Measurements from ENCODE around the gene NSD1.

Gene NSD1

DNA sequence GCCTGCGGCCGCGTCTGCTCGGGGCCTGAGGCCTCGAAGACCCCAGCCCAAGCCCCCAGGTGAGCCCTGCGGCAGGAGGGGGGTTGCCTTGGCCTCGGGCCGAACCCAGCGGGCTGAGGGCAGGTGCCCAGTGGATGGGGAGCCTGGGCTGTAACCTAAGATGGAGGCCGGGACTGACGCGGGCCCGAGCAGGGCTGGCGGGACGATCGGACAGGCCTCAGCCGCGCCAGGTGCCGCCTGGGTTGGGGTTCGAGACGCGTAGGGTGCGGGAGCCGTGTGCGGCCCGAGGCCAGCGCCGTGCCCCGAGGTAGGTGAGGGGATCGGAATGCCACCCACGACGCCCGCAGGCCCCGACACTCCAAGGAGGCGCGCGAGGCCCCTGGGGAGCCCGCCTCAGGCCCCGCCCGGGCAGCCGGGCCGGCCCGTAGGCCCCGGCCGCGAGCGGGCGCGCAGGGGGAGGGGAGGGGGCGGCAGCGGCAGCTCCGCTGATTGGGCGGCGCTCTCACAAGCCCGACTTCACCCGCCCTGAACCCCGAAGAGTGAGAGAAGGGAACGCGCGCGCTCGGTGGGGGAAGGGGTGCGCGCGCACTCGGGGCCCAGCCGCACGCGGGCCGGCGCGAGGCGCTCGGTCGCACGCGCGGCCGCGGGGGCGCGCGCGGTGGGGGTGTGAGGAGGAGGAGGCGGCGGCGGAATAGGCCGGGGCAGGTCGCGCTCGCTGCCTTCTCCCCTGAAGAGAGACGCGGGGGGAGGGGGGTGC is at the start of gene NSD1:
NSD1 (plus strand) TSS at position 678 of the 757 bp plus-strand sequence. CDS start 1,331 bp downstream, outside the sequence.
- peak; percentile 70 to 82 for DNase-seq (ENCODE audit: low read depth in 2 of 2, low spot score in 1 of 2)

DNA sequence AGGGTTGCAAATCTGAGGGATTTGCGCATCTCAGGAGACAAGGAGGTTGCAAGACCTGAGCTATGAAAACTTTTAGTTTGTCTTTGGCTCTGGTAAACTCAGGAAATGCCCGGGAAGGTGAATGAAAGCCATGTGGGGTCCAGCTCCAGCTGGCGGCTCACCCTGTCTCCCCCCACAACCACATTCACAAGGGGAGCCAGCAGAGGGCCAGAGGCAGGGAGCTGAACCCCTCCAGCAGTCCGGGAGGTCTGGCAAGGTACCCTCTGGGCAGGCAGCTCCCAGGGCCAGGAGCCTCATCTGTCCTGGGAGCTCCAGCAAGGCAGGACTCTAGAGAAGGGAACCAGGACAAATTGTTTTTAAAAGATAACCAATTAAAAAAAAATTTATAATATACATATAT is 49.4 kb upstream of the NSD1 start:
- no peak for DNase-seq (ENCODE audit: low read depth in 2 of 2, low spot score in 1 of 2)

DNA sequence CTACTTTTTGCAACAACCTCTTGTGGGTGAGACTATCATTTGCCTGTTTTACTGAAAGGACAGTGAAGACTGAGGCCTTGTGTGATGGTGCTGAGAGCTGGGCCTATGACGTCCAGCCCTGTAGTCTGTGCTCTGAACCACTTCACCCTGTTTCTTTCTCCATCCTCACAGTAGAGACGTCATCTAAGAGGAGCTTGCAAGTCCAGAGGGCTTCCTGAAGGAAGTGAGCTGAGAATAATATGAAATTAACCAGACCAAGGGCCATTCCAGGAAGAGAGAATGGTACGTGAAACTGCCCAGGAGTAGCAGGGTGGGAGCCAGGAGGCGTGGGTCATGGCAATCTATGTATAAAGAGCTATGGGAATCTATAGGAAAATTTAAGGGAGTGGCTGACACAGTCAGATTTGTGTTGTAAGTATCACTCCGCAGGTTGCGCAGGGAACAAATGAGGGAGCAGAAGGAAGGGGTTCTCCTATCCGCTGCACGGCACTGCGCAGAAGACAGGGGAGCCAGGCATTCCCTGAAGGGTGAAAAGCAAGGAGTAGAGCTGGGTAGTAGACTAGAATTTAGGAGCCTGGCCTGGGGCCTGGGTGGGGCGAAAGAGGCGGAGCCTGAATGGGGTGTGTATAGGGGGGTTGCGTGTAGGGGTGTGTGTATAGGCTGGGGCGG is 47.5 kb upstream of the NSD1 start:
- no peak for DNase-seq (ENCODE audit: low read depth in 2 of 2, low spot score in 1 of 2)

DNA sequence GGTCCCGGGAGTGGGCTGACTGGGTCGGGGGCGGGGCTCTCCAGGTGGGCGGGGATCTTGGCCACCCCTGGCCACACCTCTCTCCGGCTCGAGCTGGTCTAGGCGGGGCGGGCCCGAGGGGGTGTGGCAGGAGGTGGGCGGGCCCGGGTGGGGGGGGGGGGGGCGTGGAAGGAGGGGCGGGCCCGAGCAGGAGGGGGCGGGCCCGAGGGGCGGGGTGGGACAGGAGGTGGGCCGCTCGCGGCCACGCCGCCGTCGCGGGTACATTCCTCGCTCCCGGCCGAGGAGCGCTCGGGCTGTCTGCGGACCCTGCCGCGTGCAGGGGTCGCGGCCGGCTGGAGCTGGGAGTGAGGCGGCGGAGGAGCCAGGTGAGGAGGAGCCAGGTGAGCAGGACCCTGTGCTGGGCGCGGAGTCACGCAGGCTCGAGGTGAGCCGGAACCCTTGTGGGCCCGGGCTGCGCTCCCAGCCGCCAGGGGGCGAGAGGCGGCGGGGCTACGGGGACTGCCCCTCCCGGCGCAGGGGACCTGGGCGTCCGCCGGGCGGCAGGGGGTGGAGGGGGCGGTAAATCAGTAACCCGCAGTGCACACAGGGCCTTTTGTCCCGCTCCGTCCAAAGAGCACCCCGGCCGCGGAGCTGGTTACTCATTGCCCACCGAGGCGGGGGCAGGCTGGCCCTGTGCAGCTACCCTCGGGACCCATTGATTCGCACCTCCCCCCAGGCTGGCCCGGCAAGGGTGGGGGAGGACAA is 46.7 kb upstream of the NSD1 start, which contains the start of gene FGFR4:
FGFR4 (plus strand) TSS at position 262 of the 744 bp plus-strand sequence. CDS start 2,688 bp downstream, outside the sequence.
- DNase-seq (ENCODE audit: low read depth in 2 of 2, low spot score in 1 of 2): peak; percentile 3 to 32

GRCh38 chr5:177087398-177088005 is 46.1 kb upstream of the NSD1 start:
- DNase-seq (ENCODE audit: low read depth in 2 of 2, low spot score in 1 of 2): no peak

- DNase-seq (ENCODE audit: low read depth in 2 of 2, low spot score in 1 of 2): no peak
Observed at GRCh38 chr5:177089127-177089526, 44.4 kb upstream of the NSD1 start.

- no peak for DNase-seq (ENCODE audit: low read depth in 2 of 2, low spot score in 1 of 2)
Observed at GRCh38 chr5:177089825-177090641, 43.5 kb upstream of the NSD1 start.

GRCh38 chr5:177090813-177091212 is 42.8 kb upstream of the NSD1 start:
- no peak for DNase-seq (ENCODE audit: low read depth in 2 of 2, low spot score in 1 of 2)

DNA sequence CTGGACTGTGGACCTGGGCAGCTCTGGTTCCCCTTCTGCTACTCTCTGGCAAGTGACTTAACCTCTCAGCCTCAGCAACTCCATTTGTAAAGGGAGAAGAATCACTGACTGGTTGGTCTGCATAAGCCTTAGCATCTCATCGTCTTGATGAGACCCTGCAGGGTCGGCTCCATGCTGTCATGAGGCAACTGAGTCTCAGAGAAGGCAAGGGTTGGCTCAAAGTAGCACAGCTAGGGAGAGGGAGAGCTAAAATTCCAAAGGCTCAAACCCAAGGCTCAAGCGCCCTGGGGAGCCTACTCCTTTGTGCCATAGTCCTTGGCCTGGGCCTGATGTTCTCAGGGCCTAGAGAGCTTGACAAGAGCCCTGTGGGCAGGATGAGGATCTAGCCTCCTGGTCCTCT is 42.3 kb upstream of the NSD1 start:
- DNase-seq (ENCODE audit: low read depth in 2 of 2, low spot score in 1 of 2): no peak

- no peak for DNase-seq (ENCODE audit: low read depth in 2 of 2, low spot score in 1 of 2)
Observed at GRCh38 chr5:177092178-177093081, 41.1 kb upstream of the NSD1 start.

DNA sequence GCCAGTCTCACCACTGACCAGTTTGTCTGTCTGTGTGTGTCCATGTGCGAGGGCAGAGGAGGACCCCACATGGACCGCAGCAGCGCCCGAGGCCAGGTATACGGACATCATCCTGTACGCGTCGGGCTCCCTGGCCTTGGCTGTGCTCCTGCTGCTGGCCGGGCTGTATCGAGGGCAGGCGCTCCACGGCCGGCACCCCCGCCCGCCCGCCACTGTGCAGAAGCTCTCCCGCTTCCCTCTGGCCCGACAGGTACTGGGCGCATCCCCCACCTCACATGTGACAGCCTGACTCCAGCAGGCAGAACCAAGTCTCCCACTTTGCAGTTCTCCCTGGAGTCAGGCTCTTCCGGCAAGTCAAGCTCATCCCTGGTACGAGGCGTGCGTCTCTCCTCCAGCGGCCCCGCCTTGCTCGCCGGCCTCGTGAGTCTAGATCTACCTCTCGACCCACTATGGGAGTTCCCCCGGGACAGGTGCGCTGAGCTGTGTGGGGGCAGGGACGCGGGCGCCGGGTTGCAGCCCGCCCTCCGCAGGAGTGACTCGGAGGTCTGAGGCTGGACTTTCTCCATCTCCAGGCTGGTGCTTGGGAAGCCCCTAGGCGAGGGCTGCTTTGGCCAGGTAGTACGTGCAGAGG is 40.4 kb upstream of the NSD1 start:
- DNase-seq (ENCODE audit: low read depth in 2 of 2, low spot score in 1 of 2): no peak

- no peak for DNase-seq (ENCODE audit: low read depth in 2 of 2, low spot score in 1 of 2)
Observed at GRCh38 chr5:177093803-177094202, 39.8 kb upstream of the NSD1 start.

DNA sequence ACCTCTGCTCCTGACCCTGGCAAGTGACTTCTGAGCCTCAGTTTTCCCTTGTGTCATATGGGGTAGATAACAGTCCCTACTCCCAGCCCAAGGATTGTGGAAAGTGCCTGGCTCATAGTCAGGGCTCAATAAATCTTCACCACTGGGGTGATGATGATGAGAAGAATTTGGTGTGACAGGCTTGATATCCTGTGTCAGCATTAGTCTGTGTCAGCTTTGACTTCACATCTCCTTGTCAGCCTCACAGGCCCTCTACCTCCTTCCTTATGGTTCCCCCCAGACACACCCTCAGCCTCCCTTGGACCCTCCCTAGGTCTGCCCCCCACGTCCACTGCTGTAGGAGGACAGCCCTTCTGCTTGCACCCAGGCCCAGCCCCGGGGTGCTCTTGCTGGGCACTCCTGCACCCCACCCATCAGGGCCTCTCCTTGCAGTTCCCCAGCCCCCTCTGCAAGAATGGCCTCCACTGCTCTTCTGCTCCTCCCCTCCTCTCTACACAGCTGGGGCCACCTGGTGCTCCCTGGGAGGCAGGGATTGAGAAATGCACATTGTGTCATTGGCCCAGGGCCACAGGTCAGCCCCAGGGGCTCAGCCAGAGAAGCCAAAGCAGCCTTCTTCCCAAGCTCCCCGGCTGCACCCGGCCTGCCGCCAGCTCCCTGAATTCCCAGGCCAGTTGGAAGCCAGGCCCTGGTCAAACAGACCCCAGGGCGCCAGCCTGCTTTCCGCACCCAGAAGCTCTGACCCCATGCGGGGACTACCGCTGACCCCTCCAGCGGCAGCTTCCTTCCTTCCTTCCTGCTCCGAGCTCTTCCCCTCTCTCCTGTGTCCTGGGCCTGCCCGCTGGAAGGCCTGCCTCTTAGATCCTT is 39.1 kb upstream of the NSD1 start:
- no peak for DNase-seq (ENCODE audit: low read depth in 2 of 2, low spot score in 1 of 2)

DNA sequence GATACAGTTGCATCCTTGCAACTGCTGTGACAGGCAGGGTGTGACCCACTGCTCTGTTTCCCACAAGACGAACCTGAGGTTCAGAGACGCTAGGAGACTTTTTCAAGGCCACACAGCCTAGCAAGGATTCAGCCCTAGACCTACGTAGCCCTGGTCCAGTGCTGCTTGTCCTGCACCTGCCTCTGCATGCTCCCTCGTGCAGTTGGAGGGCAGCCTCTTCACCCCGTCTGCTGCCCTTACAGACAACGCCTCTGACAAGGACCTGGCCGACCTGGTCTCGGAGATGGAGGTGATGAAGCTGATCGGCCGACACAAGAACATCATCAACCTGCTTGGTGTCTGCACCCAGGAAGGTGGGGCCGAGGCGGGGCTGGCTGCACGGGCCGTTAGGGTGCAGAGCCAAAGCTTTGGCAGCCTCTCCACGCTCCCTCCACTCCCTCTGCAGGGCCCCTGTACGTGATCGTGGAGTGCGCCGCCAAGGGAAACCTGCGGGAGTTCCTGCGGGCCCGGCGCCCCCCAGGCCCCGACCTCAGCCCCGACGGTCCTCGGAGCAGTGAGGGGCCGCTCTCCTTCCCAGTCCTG is 38.4 kb upstream of the NSD1 start:
- no peak for DNase-seq (ENCODE audit: low read depth in 2 of 2, low spot score in 1 of 2)

- DNase-seq (ENCODE audit: low read depth in 2 of 2, low spot score in 1 of 2): no peak
Observed at GRCh38 chr5:177096162-177097015, 37.2 kb upstream of the NSD1 start.

DNA sequence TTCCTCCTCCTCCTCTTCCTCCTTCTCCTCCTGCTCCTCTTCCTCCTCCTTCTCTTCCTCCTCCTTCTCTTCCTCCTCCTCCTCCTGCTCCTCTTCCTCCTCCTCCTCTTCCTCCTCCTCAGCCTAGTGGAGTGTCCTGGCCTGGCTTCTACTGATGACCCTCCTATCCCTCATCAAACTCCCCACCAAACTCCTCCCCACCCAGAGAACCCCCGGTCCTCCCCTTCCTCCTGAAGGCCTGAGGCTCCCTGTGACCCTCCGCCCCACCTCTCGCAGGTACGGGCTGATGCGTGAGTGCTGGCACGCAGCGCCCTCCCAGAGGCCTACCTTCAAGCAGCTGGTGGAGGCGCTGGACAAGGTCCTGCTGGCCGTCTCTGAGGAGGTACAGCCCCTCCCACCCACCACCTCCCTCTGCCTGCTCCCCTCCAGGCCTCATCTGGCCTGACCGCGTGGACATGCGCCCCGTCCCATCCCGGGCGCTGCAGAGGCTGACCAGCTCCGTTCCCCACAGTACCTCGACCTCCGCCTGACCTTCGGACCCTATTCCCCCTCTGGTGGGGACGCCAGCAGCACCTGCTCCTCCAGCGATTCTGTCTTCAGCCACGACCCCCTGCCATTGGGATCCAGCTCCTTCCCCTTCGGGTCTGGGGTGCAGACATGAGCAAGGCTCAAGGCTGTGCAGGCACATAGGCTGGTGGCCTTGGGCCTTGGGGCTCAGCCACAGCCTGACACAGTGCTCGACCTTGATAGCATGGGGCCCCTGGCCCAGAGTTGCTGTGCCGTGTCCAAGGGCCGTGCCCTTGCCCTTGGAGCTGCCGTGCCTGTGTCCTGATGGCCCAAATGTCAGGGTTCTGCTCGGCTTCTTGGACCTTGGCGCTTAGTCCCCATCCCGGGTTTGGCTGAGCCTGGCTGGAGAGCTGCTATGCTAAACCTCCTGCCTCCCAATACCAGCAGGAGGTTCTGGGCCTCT is 36.3 kb upstream of the NSD1 start:
- no peak for DNase-seq (ENCODE audit: low read depth in 2 of 2, low spot score in 1 of 2)
